Measurements from ENCODE around the gene C1orf210.

Gene C1orf210

DNA sequence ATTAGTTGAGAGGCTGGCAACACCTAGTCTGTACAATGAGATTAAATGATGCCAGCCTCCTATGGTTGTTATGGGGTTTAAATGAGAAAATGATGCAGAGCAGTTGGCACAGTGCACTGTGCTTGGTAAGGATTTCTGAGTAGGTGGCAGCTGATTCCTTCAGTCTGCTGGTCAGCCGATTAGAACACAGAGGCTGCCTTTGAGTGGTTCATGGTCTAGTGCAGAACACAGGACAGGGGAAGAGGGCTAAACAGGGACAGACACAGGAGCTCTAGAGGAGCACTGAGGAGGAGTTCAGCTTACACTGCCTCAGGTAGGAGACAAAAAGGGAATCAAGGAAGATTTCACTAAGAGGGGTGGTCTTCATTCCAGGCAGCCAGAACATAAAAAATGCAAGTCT is 16.8 kb upstream of the C1orf210 start:
- WGBS, 2 donors (ENCODE audit: extremely low coverage in 2 of 2, insufficient read length in 2 of 2, insufficient replicate concordance in 1 of 2), result no CpG with 5 or more reads among the region's 1 CpG
- DNase-seq (ENCODE audit: low spot score), result no peak

DNA sequence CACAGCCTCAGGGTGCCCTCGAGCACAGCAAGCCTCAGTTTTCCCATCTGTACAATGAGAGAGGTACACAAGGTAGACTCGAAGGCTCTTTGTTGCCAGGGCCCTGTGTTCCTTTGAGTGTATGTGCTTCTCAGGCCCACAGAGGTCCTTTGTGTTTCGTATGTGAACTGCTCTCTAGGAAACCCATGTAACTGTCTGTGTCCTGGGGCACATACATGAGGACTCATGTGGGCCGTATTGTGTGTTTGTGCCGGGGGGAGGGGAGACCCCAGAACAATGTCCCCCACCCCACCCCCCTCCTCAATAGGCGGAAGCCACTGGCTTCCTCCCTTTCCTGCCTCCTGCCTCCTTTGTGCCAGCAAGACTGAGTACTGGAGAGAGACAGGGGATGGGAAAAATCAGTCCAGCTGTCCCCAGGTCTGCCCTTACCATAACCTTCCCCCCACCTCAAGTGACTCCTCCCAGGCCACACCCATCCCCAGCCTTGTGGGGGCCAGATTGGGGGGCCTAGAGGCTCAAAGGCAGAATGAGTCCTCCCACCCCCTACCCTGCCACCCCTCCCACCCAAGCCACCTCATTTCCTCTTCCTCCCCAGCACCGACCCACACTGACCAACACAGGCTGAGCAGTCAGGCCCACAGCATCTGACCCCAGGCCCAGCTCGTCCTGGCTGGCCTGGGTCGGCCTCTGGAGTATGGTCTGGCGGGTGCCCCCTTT is 15.2 kb upstream of the C1orf210 start, which contains the start of gene TIE1:
Gene TIE1, plus strand, starts transcription at position 605 of the 717 bp plus-strand sequence. Its CDS starts 90 bp downstream, at position 695.
- no peaks in the 10 kb centered on the region for H3K79me1 ChIP-seq (ENCODE audit: low read depth, low read length)
- H3K23ac ChIP-seq (ENCODE audit: low read depth, low read length, poor library complexity), result no peak within 1 kb of the TSS
- no peaks in the 10 kb centered on the region for H3K36me3 ChIP-seq (replicated peaks in 1 of 2; ENCODE audit: control insufficient read depth in 2 of 2, insufficient read depth in 2 of 2, low read length in 2 of 2)
- H3K4me2 ChIP-seq (ENCODE audit: insufficient read depth, low read length, poor library complexity, severe bottlenecking), result no peak within 1 kb of the TSS
- peak within 1 kb of the TSS; percentile 83 for H2AFZ ChIP-seq (ENCODE audit: low read length)
- no peak for DNase-seq (ENCODE audit: low spot score)
- H3K4me3 ChIP-seq (ENCODE audit: low read length in 2 of 2), result no peak within 1 kb of the TSS
- H2BK120ac ChIP-seq (ENCODE audit: low read depth, low read length), result no peak within 1 kb of the TSS
- no peak within 1 kb of the TSS for H3K27ac ChIP-seq (replicated peaks; ENCODE audit: low read length)
- H2BK12ac ChIP-seq (ENCODE audit: low read length), result no peak within 1 kb of the TSS
- H2BK5ac ChIP-seq (ENCODE audit: low read length), result no peak within 1 kb of the TSS
- H3K18ac ChIP-seq (ENCODE audit: low read length), result no peak within 1 kb of the TSS
- H2BK15ac ChIP-seq (ENCODE audit: low read length), result peak within 1 kb of the TSS; percentile 16
- peak within 1 kb of the TSS; percentile 65 for H2AK5ac ChIP-seq (ENCODE audit: low read depth, low read length)
- no CpG with 5 or more reads among the region's 10 CpGs for WGBS, 2 donors (ENCODE audit: extremely low coverage in 2 of 2, insufficient read length in 2 of 2, insufficient replicate concordance in 1 of 2)
- H3K4ac ChIP-seq (ENCODE audit: low read length), result no peak within 1 kb of the TSS
- H3K4me1 ChIP-seq (ENCODE audit: control insufficient read depth in 2 of 2, insufficient read depth in 1 of 2, low read depth in 1 of 2, low read length in 2 of 2), result peaks cover 7 to 16% of the 10 kb centered on the region in 2 donors
- H3K14ac ChIP-seq (ENCODE audit: low read length), result no peak within 1 kb of the TSS
- H3K27me3 ChIP-seq (ENCODE audit: control insufficient read depth in 3 of 3, insufficient read depth in 3 of 3, low read depth in 1 of 3, low read length in 3 of 3), result peaks cover 0 to 2% (median 0%) of the 10 kb centered on the region in 3 experiments
- no peaks in the 10 kb centered on the region for H3K9me3 ChIP-seq (replicated peaks in 1 of 2; ENCODE audit: control insufficient read depth in 2 of 2, insufficient read depth in 1 of 2, low read depth in 1 of 2, low read length in 2 of 2)
- no peak within 1 kb of the TSS for H3K9ac ChIP-seq (ENCODE audit: low read depth, low read length, poor library complexity)
- no peak within 1 kb of the TSS for H4K8ac ChIP-seq (ENCODE audit: low read depth, low read length)
- no peak within 1 kb of the TSS for H4K91ac ChIP-seq (ENCODE audit: low read depth, low read length, poor library complexity)

More for the DNA sequence above, 16.8 kb upstream of the C1orf210 start:
- H4K91ac ChIP-seq (ENCODE audit: low read depth, low read length, poor library complexity), result no peak overlapping the region
- no peak overlapping the region for H2BK120ac ChIP-seq (ENCODE audit: low read depth, low read length)
- H3K4me2 ChIP-seq (ENCODE audit: insufficient read depth, low read length, poor library complexity, severe bottlenecking), result no peak overlapping the region
- no peak overlapping the region for H4K8ac ChIP-seq (ENCODE audit: low read depth, low read length)
- no peak overlapping the region for H2AK5ac ChIP-seq (ENCODE audit: low read depth, low read length)
- H3K9me3 ChIP-seq (replicated peaks in 1 of 2; ENCODE audit: control insufficient read depth in 2 of 2, insufficient read depth in 1 of 2, low read depth in 1 of 2, low read length in 2 of 2), result no peaks in the 10 kb centered on the region
- no peak overlapping the region for H3K14ac ChIP-seq (ENCODE audit: low read length)
- H3K4ac ChIP-seq (ENCODE audit: low read length), result no peak overlapping the region
- H3K27ac ChIP-seq (replicated peaks; ENCODE audit: low read length), result no peak overlapping the region
- peaks cover 0 to 2% (median 0%) of the 10 kb centered on the region in 3 experiments for H3K27me3 ChIP-seq (ENCODE audit: control insufficient read depth in 3 of 3, insufficient read depth in 3 of 3, low read depth in 1 of 3, low read length in 3 of 3)
- H2AFZ ChIP-seq (ENCODE audit: low read length), result no peak overlapping the region
- no peaks in the 10 kb centered on the region for H3K36me3 ChIP-seq (replicated peaks in 1 of 2; ENCODE audit: control insufficient read depth in 2 of 2, insufficient read depth in 2 of 2, low read length in 2 of 2)
- H3K79me1 ChIP-seq (ENCODE audit: low read depth, low read length), result no peaks in the 10 kb centered on the region
- no peak overlapping the region for H3K18ac ChIP-seq (ENCODE audit: low read length)
- H3K9ac ChIP-seq (ENCODE audit: low read depth, low read length, poor library complexity), result no peak overlapping the region
- H2BK5ac ChIP-seq (ENCODE audit: low read length), result no peak overlapping the region
- H2BK12ac ChIP-seq (ENCODE audit: low read length), result no peak overlapping the region
- no peak overlapping the region for H3K23ac ChIP-seq (ENCODE audit: low read depth, low read length, poor library complexity)
- H2BK15ac ChIP-seq (ENCODE audit: low read length), result no peak overlapping the region
- peaks cover 7 to 8% of the 10 kb centered on the region in 2 donors for H3K4me1 ChIP-seq (ENCODE audit: control insufficient read depth in 2 of 2, insufficient read depth in 1 of 2, low read depth in 1 of 2, low read length in 2 of 2)
- H3K4me3 ChIP-seq (ENCODE audit: low read length in 2 of 2), result no peak overlapping the region

DNA sequence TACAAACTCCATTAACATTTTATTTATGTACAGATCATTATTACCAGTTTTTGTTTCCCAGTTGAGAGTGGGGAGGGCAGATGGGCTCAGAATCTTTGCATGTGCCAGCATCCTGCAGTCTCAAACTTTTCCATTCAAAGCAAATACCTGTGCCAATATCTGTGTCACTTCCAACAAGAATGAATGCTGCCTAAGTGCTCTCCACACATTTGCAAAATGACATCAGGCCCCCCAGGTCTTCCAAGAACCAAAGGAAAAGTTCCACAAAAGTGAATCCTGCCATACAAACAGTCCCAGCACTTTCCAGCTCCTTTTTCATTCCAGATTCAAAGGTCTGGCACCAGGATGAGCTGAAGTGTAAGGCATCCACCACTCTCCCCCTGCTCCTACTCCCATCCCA is 13.7 kb upstream of the C1orf210 start:
- H3K18ac ChIP-seq (ENCODE audit: low read length), result no peak overlapping the region
- no peak overlapping the region for H4K8ac ChIP-seq (ENCODE audit: low read depth, low read length)
- DNase-seq (ENCODE audit: low spot score), result no peak
- H2BK120ac ChIP-seq (ENCODE audit: low read depth, low read length), result no peak overlapping the region
- no peak overlapping the region for H2BK15ac ChIP-seq (ENCODE audit: low read length)
- no peak overlapping the region for H3K27ac ChIP-seq (replicated peaks; ENCODE audit: low read length)
- no peak overlapping the region for H2BK5ac ChIP-seq (ENCODE audit: low read length)
- H2AK5ac ChIP-seq (ENCODE audit: low read depth, low read length), result no peak overlapping the region
- H3K27me3 ChIP-seq (ENCODE audit: control insufficient read depth in 3 of 3, insufficient read depth in 3 of 3, low read depth in 1 of 3, low read length in 3 of 3), result peaks cover 0 to 2% (median 0%) of the 10 kb centered on the region in 3 experiments
- H2AFZ ChIP-seq (ENCODE audit: low read length), result peak overlapping the region; percentile 54
- H3K4me3 ChIP-seq (ENCODE audit: low read length in 2 of 2), result no peak overlapping the region
- no peaks in the 10 kb centered on the region for H3K9me3 ChIP-seq (replicated peaks in 1 of 2; ENCODE audit: control insufficient read depth in 2 of 2, insufficient read depth in 1 of 2, low read depth in 1 of 2, low read length in 2 of 2)
- no peak overlapping the region for H4K91ac ChIP-seq (ENCODE audit: low read depth, low read length, poor library complexity)
- no peak overlapping the region for H2BK12ac ChIP-seq (ENCODE audit: low read length)
- H3K36me3 ChIP-seq (replicated peaks in 1 of 2; ENCODE audit: control insufficient read depth in 2 of 2, insufficient read depth in 2 of 2, low read length in 2 of 2), result no peaks in the 10 kb centered on the region
- H3K79me1 ChIP-seq (ENCODE audit: low read depth, low read length), result no peaks in the 10 kb centered on the region
- H3K4ac ChIP-seq (ENCODE audit: low read length), result no peak overlapping the region
- H3K14ac ChIP-seq (ENCODE audit: low read length), result no peak overlapping the region
- H3K23ac ChIP-seq (ENCODE audit: low read depth, low read length, poor library complexity), result no peak overlapping the region
- no peak overlapping the region for H3K9ac ChIP-seq (ENCODE audit: low read depth, low read length, poor library complexity)
- no peak overlapping the region for H3K4me2 ChIP-seq (ENCODE audit: insufficient read depth, low read length, poor library complexity, severe bottlenecking)
- peaks cover 11 to 22% of the 10 kb centered on the region in 2 donors for H3K4me1 ChIP-seq (ENCODE audit: control insufficient read depth in 2 of 2, insufficient read depth in 1 of 2, low read depth in 1 of 2, low read length in 2 of 2)

DNA sequence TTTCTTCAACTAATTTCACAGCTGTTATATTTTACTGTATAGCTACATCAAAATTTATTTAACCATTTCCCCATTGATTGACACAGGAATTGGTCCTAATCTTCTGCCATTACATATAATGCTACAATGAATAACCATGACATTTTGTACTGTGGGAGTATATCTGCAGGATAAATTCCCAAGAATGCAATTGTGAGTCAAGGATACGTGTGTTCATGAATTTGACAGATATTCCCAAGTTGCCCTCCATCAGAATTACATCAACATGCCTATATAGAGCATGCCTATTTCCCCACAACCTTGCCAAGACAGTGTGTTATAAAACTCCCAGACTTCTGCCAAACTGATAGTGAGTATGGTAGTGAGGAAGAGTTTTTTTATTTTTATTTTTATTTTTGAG is 12.7 kb upstream of the C1orf210 start:
- H3K4me3 ChIP-seq (ENCODE audit: low read length in 2 of 2), result no peak overlapping the region
- H4K8ac ChIP-seq (ENCODE audit: low read depth, low read length), result no peak overlapping the region
- no peak overlapping the region for H2BK15ac ChIP-seq (ENCODE audit: low read length)
- no peak overlapping the region for H4K91ac ChIP-seq (ENCODE audit: low read depth, low read length, poor library complexity)
- no peak overlapping the region for H2BK12ac ChIP-seq (ENCODE audit: low read length)
- H2BK120ac ChIP-seq (ENCODE audit: low read depth, low read length), result no peak overlapping the region
- no peak overlapping the region for H2AFZ ChIP-seq (ENCODE audit: low read length)
- H2AK5ac ChIP-seq (ENCODE audit: low read depth, low read length), result no peak overlapping the region
- no peaks in the 10 kb centered on the region for H3K79me1 ChIP-seq (ENCODE audit: low read depth, low read length)
- no peak overlapping the region for H3K4ac ChIP-seq (ENCODE audit: low read length)
- no peak overlapping the region for H3K18ac ChIP-seq (ENCODE audit: low read length)
- H3K27me3 ChIP-seq (ENCODE audit: control insufficient read depth in 3 of 3, insufficient read depth in 3 of 3, low read depth in 1 of 3, low read length in 3 of 3), result no peaks in the 10 kb centered on the region
- H3K36me3 ChIP-seq (replicated peaks in 1 of 2; ENCODE audit: control insufficient read depth in 2 of 2, insufficient read depth in 2 of 2, low read length in 2 of 2), result no peaks in the 10 kb centered on the region
- no peak overlapping the region for H3K9ac ChIP-seq (ENCODE audit: low read depth, low read length, poor library complexity)
- WGBS, 2 donors (ENCODE audit: extremely low coverage in 2 of 2, insufficient read length in 2 of 2, insufficient replicate concordance in 1 of 2), result no CpG with 5 or more reads among the region's 1 CpG
- peaks cover 9 to 22% of the 10 kb centered on the region in 2 donors for H3K4me1 ChIP-seq (ENCODE audit: control insufficient read depth in 2 of 2, insufficient read depth in 1 of 2, low read depth in 1 of 2, low read length in 2 of 2)
- H2BK5ac ChIP-seq (ENCODE audit: low read length), result no peak overlapping the region
- no peak overlapping the region for H3K4me2 ChIP-seq (ENCODE audit: insufficient read depth, low read length, poor library complexity, severe bottlenecking)
- no peaks in the 10 kb centered on the region for H3K9me3 ChIP-seq (replicated peaks in 1 of 2; ENCODE audit: control insufficient read depth in 2 of 2, insufficient read depth in 1 of 2, low read depth in 1 of 2, low read length in 2 of 2)
- H3K27ac ChIP-seq (replicated peaks; ENCODE audit: low read length), result no peak overlapping the region
- H3K14ac ChIP-seq (ENCODE audit: low read length), result no peak overlapping the region
- no peak overlapping the region for H3K23ac ChIP-seq (ENCODE audit: low read depth, low read length, poor library complexity)
- no peak for DNase-seq (ENCODE audit: low spot score)
